ENCODE data around the gene TSPAN19. TPM values are rescaled to one million over a fixed set of nuclear protein-coding genes. Genes with fewer than 3 reads are reported as not detected.

The TSPAN19 gene
- total RNA-seq, 1 donor from 2014 or later, result 6.6 TPM

GRCh38 chr12:85036733-85037132 is 656 bp upstream of the TSPAN19 start:
- Histone ChIP-seq H3K36me3 (no peaks in the 10 kb centered on the region), H3K4me3 (peak overlapping the region; percentile 53), H3K27ac (no peak overlapping the region), H3K4me1 (no peaks in the 10 kb centered on the region), H3K9me3 (no peaks in the 10 kb centered on the region), H3K27me3 (ENCODE audit: low read depth) (no peaks in the 10 kb centered on the region)
- intact Hi-C loops (cut with DNase I), result no loop called here
- no peak for DNase-seq
- peak in 1 of 2 donors; percentile 43 for ATAC-seq
- no peak for TF ChIP-seq CTCF (IDR thresholded peaks at IDR 0.05)

- Histone ChIP-seq H3K4me1 (no peaks in the 10 kb centered on the region), H3K36me3 (no peaks in the 10 kb centered on the region), H3K27me3 (ENCODE audit: low read depth) (no peaks in the 10 kb centered on the region), H3K4me3 (no peak overlapping the region), H3K27ac (no peak overlapping the region), H3K9me3 (no peaks in the 10 kb centered on the region)
- intact Hi-C loops (cut with DNase I), result loop anchor here (10.0 kb wide), 1 partner anchor 155 kb away; no protein-coding TSS in a partner anchor
- peak; percentile 48 for TF ChIP-seq CTCF (IDR thresholded peaks at IDR 0.05)
- DNase-seq (no peak), ATAC-seq (no peak)
These were observed 6.6 kb downstream of the TSPAN19 start for GRCh38 chr12:85029456-85029855.

- Histone ChIP-seq H3K27me3 (ENCODE audit: low read depth) (no peaks in the 10 kb centered on the region), H3K9me3 (no peaks in the 10 kb centered on the region), H3K27ac (no peak overlapping the region), H3K4me3 (no peak overlapping the region), H3K4me1 (no peaks in the 10 kb centered on the region), H3K36me3 (no peaks in the 10 kb centered on the region)
- DNase-seq (no peak), ATAC-seq (no peak)
- no peak for TF ChIP-seq CTCF (IDR thresholded peaks at IDR 0.05)
- intact Hi-C loops (cut with DNase I), result no loop called here
These were observed 18.0 kb downstream of the TSPAN19 start for GRCh38 chr12:85018098-85018497.

GRCh38 chr12:85017618-85018017 is 18.5 kb downstream of the TSPAN19 start:
- H3K36me3 ChIP-seq, result no peaks in the 10 kb centered on the region
- no peak for DNase-seq
- H3K27me3 ChIP-seq (ENCODE audit: low read depth), result no peaks in the 10 kb centered on the region
- TF ChIP-seq CTCF (IDR thresholded peaks at IDR 0.05), result no peak
- H3K27ac ChIP-seq, result no peak overlapping the region
- intact Hi-C loops (cut with DNase I), result no loop called here
- no peaks in the 10 kb centered on the region for H3K9me3 ChIP-seq
- H3K4me3 ChIP-seq, result no peak overlapping the region
- H3K4me1 ChIP-seq, result no peaks in the 10 kb centered on the region
- no peak for ATAC-seq

GRCh38 chr12:85017133-85017532 is 18.9 kb downstream of the TSPAN19 start:
- no peaks in the 10 kb centered on the region for H3K4me1 ChIP-seq
- TF ChIP-seq CTCF (IDR thresholded peaks at IDR 0.05), result no peak
- H3K27ac ChIP-seq, result no peak overlapping the region
- no peaks in the 10 kb centered on the region for H3K27me3 ChIP-seq (ENCODE audit: low read depth)
- H3K4me3 ChIP-seq, result no peak overlapping the region
- ATAC-seq, result no peak
- intact Hi-C loops (cut with DNase I), result no loop called here
- no peaks in the 10 kb centered on the region for H3K36me3 ChIP-seq
- no peak for DNase-seq
- no peaks in the 10 kb centered on the region for H3K9me3 ChIP-seq

GRCh38 chr12:85016413-85016812 is 19.7 kb downstream of the TSPAN19 start:
- H3K9me3 ChIP-seq, result no peaks in the 10 kb centered on the region
- no peaks in the 10 kb centered on the region for H3K36me3 ChIP-seq
- no peak for TF ChIP-seq CTCF (IDR thresholded peaks at IDR 0.05)
- no peak overlapping the region for H3K27ac ChIP-seq
- no peak overlapping the region for H3K4me3 ChIP-seq
- ATAC-seq (no peak), DNase-seq (no peak)
- intact Hi-C loops (cut with DNase I), result no loop called here
- H3K4me1 ChIP-seq, result no peaks in the 10 kb centered on the region
- no peaks in the 10 kb centered on the region for H3K27me3 ChIP-seq (ENCODE audit: low read depth)

Data from lower lobe of right lung (tissue), 2 donors.